Osteocyte (in vitro differentiated cells): Measurements from ENCODE around the gene TBX20. TPM values are rescaled to one million over a fixed set of nuclear protein-coding genes. Genes with fewer than 3 reads are reported as not detected.
"Not testable (repeated sequence)": the region's sequence is repeated elsewhere in the genome, so short reads cannot be mapped to it uniquely, and the experiment has no call there.

Source experiments
- DNase-seq: peaks from one replicate; pipeline ENCODE4 v3.0.0; 2021; ENCODE audit warnings: mixed read lengths; ENCODE audit not compliant: unreplicated experiment; ENCODE audit errors: extremely low spot score
- H3K27ac Mint-ChIP-seq: one replicate; pipeline ENCODE4 v1.8.0; 2021; ENCODE audit warnings: mild to moderate bottlenecking, mixed read lengths; ENCODE audit not compliant: unreplicated experiment
- H3K27me3 Mint-ChIP-seq: one replicate; pipeline ENCODE4 v1.8.0; 2021; ENCODE audit warnings: mixed read lengths; ENCODE audit not compliant: unreplicated experiment
- H3K36me3 Mint-ChIP-seq: one replicate; pipeline ENCODE4 v1.8.0; 2021; ENCODE audit warnings: mixed read lengths; ENCODE audit not compliant: unreplicated experiment
- H3K4me1 Mint-ChIP-seq: one replicate; pipeline ENCODE4 v1.8.0; 2021; ENCODE audit warnings: mixed read lengths; ENCODE audit not compliant: unreplicated experiment
- H3K4me3 Mint-ChIP-seq: one replicate; pipeline ENCODE4 v1.8.0; 2021; ENCODE audit warnings: mild to moderate bottlenecking, moderate library complexity, mixed read lengths; ENCODE audit not compliant: unreplicated experiment
- H3K9me3 Mint-ChIP-seq: one replicate; pipeline ENCODE4 v1.8.0; 2021; ENCODE audit warnings: mixed read lengths; ENCODE audit not compliant: unreplicated experiment
- total RNA-seq: library from RNA; stranded (reverse); gene quantifications from 2 replicates; pipeline ENCODE4 v1.2.1, GENCODE V29; 2021

TBX20 gene
- total RNA-seq, 1 donor from 2014 or later, result not detected

GRCh38 chr7:35228496-35229051 lies 25.3 kb downstream of the TBX20 start:
- DNase-seq, H3K4me1 Mint-ChIP-seq, H3K4me3 Mint-ChIP-seq, H3K27ac Mint-ChIP-seq, H3K9me3 Mint-ChIP-seq, H3K36me3 Mint-ChIP-seq: not testable (repeated sequence)
- H3K27me3 Mint-ChIP-seq, result peaks cover 13% of the 10 kb centered on the region

- not testable (repeated sequence) for DNase-seq, H3K4me3 Mint-ChIP-seq
These were observed 26.5 kb downstream of the TBX20 start for GRCh38 chr7:35227438-35227837.

GRCh38 chr7:35222445-35222844 lies 31.5 kb downstream of the TBX20 start:
- peaks cover 13% of the 10 kb centered on the region for H3K27me3 Mint-ChIP-seq
- not testable (repeated sequence) for H3K4me1 Mint-ChIP-seq, DNase-seq, H3K4me3 Mint-ChIP-seq, H3K36me3 Mint-ChIP-seq, H3K9me3 Mint-ChIP-seq, H3K27ac Mint-ChIP-seq

More at GRCh38 chr7:35227438-35227837, 26.5 kb downstream of the TBX20 start:
- H3K36me3 Mint-ChIP-seq, H3K9me3 Mint-ChIP-seq, H3K27me3 Mint-ChIP-seq, H3K4me1 Mint-ChIP-seq, H3K27ac Mint-ChIP-seq: not testable (repeated sequence)

- H3K27ac Mint-ChIP-seq, H3K9me3 Mint-ChIP-seq, DNase-seq, H3K36me3 Mint-ChIP-seq, H3K4me1 Mint-ChIP-seq, H3K4me3 Mint-ChIP-seq: not testable (repeated sequence)
- peaks cover 16% of the 10 kb centered on the region for H3K27me3 Mint-ChIP-seq
These were observed 33.7 kb downstream of the TBX20 start for GRCh38 chr7:35220176-35220575.

- H3K9me3 Mint-ChIP-seq, result not testable (repeated sequence)
These were observed 37.9 kb downstream of the TBX20 start for GRCh38 chr7:35216033-35216432.

GRCh38 chr7:35215063-35215462 lies 38.8 kb downstream of the TBX20 start:
- not testable (repeated sequence) for H3K9me3 Mint-ChIP-seq, H3K4me3 Mint-ChIP-seq, H3K36me3 Mint-ChIP-seq, H3K27me3 Mint-ChIP-seq, H3K27ac Mint-ChIP-seq, H3K4me1 Mint-ChIP-seq, DNase-seq

More at GRCh38 chr7:35216033-35216432, 37.9 kb downstream of the TBX20 start:
- H3K4me3 Mint-ChIP-seq, H3K36me3 Mint-ChIP-seq, H3K27me3 Mint-ChIP-seq, H3K4me1 Mint-ChIP-seq, H3K27ac Mint-ChIP-seq, DNase-seq: not testable (repeated sequence)

- H3K27ac Mint-ChIP-seq, H3K9me3 Mint-ChIP-seq: not testable (repeated sequence)
These were observed 47.0 kb downstream of the TBX20 start for GRCh38 chr7:35206924-35207323.

GRCh38 chr7:35204850-35205249 lies 49.0 kb downstream of the TBX20 start:
- H3K4me3 Mint-ChIP-seq, H3K9me3 Mint-ChIP-seq, DNase-seq, H3K27ac Mint-ChIP-seq, H3K27me3 Mint-ChIP-seq, H3K4me1 Mint-ChIP-seq, H3K36me3 Mint-ChIP-seq: not testable (repeated sequence)

More at GRCh38 chr7:35206924-35207323, 47.0 kb downstream of the TBX20 start:
- DNase-seq, H3K4me3 Mint-ChIP-seq, H3K4me1 Mint-ChIP-seq, H3K27me3 Mint-ChIP-seq, H3K36me3 Mint-ChIP-seq: not testable (repeated sequence)

- H3K27ac Mint-ChIP-seq, H3K9me3 Mint-ChIP-seq, H3K36me3 Mint-ChIP-seq, H3K4me3 Mint-ChIP-seq, H3K4me1 Mint-ChIP-seq, H3K27me3 Mint-ChIP-seq, DNase-seq: not testable (repeated sequence)
These were observed 49.9 kb downstream of the TBX20 start for GRCh38 chr7:35204031-35204430.

GRCh38 chr7:35202353-35202752 lies 51.5 kb downstream of the TBX20 start:
- not testable (repeated sequence) for DNase-seq, H3K4me3 Mint-ChIP-seq, H3K9me3 Mint-ChIP-seq, H3K4me1 Mint-ChIP-seq, H3K27me3 Mint-ChIP-seq, H3K27ac Mint-ChIP-seq, H3K36me3 Mint-ChIP-seq

GRCh38 chr7:35200170-35200569 lies 53.7 kb downstream of the TBX20 start:
- DNase-seq, H3K27ac Mint-ChIP-seq, H3K27me3 Mint-ChIP-seq, H3K36me3 Mint-ChIP-seq, H3K4me1 Mint-ChIP-seq, H3K9me3 Mint-ChIP-seq, H3K4me3 Mint-ChIP-seq: not testable (repeated sequence)

GRCh38 chr7:35198370-35199140 lies 55.3 kb downstream of the TBX20 start:
- H3K36me3 Mint-ChIP-seq, H3K4me1 Mint-ChIP-seq, H3K4me3 Mint-ChIP-seq, H3K27ac Mint-ChIP-seq, H3K9me3 Mint-ChIP-seq, DNase-seq, H3K27me3 Mint-ChIP-seq: not testable (repeated sequence)
